Muscle of back (tissue), 11 donors: ENCODE data around the gene VPS35L. TPM values are rescaled to one million over a fixed set of nuclear protein-coding genes. Genes with fewer than 3 reads are reported as not detected.
"Not testable (repeated sequence)": the region's sequence is repeated elsewhere in the genome, so short reads cannot be mapped to it uniquely, and the experiment has no call there.

Source experiments
- DNase-seq, 3 donors: peaks; one replicate each; pipeline versions ENCODE4 v3.0.0 to v3.0.0-alpha.2; 2013
- polyA plus RNA-seq, 10 donors: library from polyadenylated mRNA; unstranded; fragments of 120-200 nt; gene quantifications; one replicate each; pipeline ENCODE4 v1.2.1, GENCODE V29; 2013; ENCODE audit not compliant: insufficient read length in 10 of 10

VPS35L gene
- polyA plus RNA-seq, 10 donors, result 29.5 to 36.8 (median 34.1) TPM

- DNase-seq, result no peak
These were observed 154.8 kb downstream of the VPS35L start for GRCh38 chr16:19710191-19710908.

- DNase-seq, result no peak
These were observed 155.6 kb downstream of the VPS35L start for GRCh38 chr16:19710991-19711545.

- DNase-seq, result no peak
These were observed 156.1 kb downstream of the VPS35L start for GRCh38 chr16:19711643-19712042.

- DNase-seq, result no peak
These were observed 157.0 kb downstream of the VPS35L start for GRCh38 chr16:19712418-19713058.

GRCh38 chr16:19713697-19714096 lies 158.2 kb downstream of the VPS35L start:
- no peak for DNase-seq

GRCh38 chr16:19715566-19715965 lies 160.1 kb downstream of the VPS35L start:
- no peak for DNase-seq

GRCh38 chr16:19716183-19716582 lies 160.7 kb downstream of the VPS35L start:
- no peak for DNase-seq

GRCh38 chr16:19716728-19717127 lies 161.2 kb downstream of the VPS35L start:
- DNase-seq, result not testable (repeated sequence)

- no peak for DNase-seq
These were observed 161.8 kb downstream of the VPS35L start for GRCh38 chr16:19717314-19717713.

GRCh38 chr16:19717741-19718623 lies 162.5 kb downstream of the VPS35L start, which contains the start of the genes IQCK and KNOP1:
Gene IQCK (plus strand): TSS chr16:19718271. CDS start chr16:19718307, 36 bp downstream.
Gene KNOP1 (minus strand): TSS chr16:19718227. CDS start chr16:19715035, 3,192 bp downstream.
- peak; percentile 87 to 97 (median 95) for DNase-seq

GRCh38 chr16:19718624-19718965 lies 163.1 kb downstream of the VPS35L start:
- DNase-seq, result no peak

- no peak for DNase-seq
These were observed 166.9 kb downstream of the VPS35L start for GRCh38 chr16:19722269-19722952.

- DNase-seq, result no peak
These were observed 167.5 kb downstream of the VPS35L start for GRCh38 chr16:19722981-19723380.

GRCh38 chr16:19728636-19728965 lies 173.1 kb downstream of the VPS35L start:
- no peak for DNase-seq

- no peak for DNase-seq
These were observed 178.0 kb downstream of the VPS35L start for GRCh38 chr16:19733551-19733950.

- no peak for DNase-seq
These were observed 179.8 kb downstream of the VPS35L start for GRCh38 chr16:19735074-19735867.

- peak in 1 of 3 donors; percentile 23 for DNase-seq
These were observed 182.0 kb downstream of the VPS35L start for GRCh38 chr16:19737306-19738038.

- DNase-seq, result no peak
These were observed 185.9 kb downstream of the VPS35L start for GRCh38 chr16:19741354-19741753.

- DNase-seq, result no peak
These were observed 188.3 kb downstream of the VPS35L start for GRCh38 chr16:19743816-19744159.

GRCh38 chr16:19744670-19745069 lies 189.2 kb downstream of the VPS35L start:
- DNase-seq, result no peak
